Hepatocyte (in vitro differentiated cells): ENCODE results near the gene EPS8L3. TPM values are rescaled to one million over a fixed set of nuclear protein-coding genes. Genes with fewer than 3 reads are reported as not detected.
"Not testable (repeated sequence)": the region's sequence is repeated elsewhere in the genome, so short reads cannot be mapped to it uniquely, and the experiment has no call there.

Source experiments
- DNase-seq: peaks from one replicate; pipeline ENCODE4 v3.0.0-alpha.2; 2016; ENCODE audit warnings: low spot score
- H2AFZ ChIP-seq: fragments of 200-600 bp; sonication (generic); 2 replicates; pipeline ENCODE4 v1.6.0; 2016; ENCODE audit warnings: antibody characterized with exemption, mild to moderate bottlenecking
- H3K27ac ChIP-seq: fragments of 200-600 bp; sonication (generic); 2 replicates; pipeline ENCODE4 v1.5.1; 2016; ENCODE audit warnings: mild to moderate bottlenecking
- H3K27me3 ChIP-seq: fragments of 200-600 bp; sonication (generic); 2 replicates; pipeline ENCODE4 v1.6.1; 2016
- H3K36me3 ChIP-seq: fragments of 200-600 bp; sonication (generic); replicated peaks from 2 replicates; pipeline ENCODE4 v1.5.1; 2016; ENCODE audit warnings: low read depth; ENCODE audit not compliant: insufficient read depth
- H3K4me1 ChIP-seq: fragments of 200-600 bp; sonication (generic); 2 replicates; pipeline ENCODE4 v1.5.1; 2016; ENCODE audit warnings: mild to moderate bottlenecking, moderate library complexity; ENCODE audit not compliant: insufficient read depth
- H3K4me2 ChIP-seq: fragments of 200-600 bp; sonication (generic); 2 replicates; pipeline ENCODE4 v1.6.0; 2016
- H3K4me3 ChIP-seq: fragments of 200-600 bp; sonication (generic); 2 replicates; pipeline ENCODE4 v1.5.1; 2016; ENCODE audit warnings: mild to moderate bottlenecking
- H3K79me2 ChIP-seq: fragments of 200-600 bp; sonication (generic); 2 replicates; pipeline ENCODE4 v1.6.0; 2017; ENCODE audit warnings: mild to moderate bottlenecking
- H3K9me2 ChIP-seq: fragments of 200-600 bp; sonication (generic); replicated peaks from 2 replicates; pipeline ENCODE4 v1.6.0; 2017; ENCODE audit warnings: mild to moderate bottlenecking; ENCODE audit not compliant: insufficient read depth
- H3K9me3 ChIP-seq: fragments of 200-600 bp; sonication (generic); 2 replicates; pipeline ENCODE4 v1.5.1; 2016; ENCODE audit warnings: low read depth, mild to moderate bottlenecking
- H4K20me1 ChIP-seq: fragments of 200-600 bp; sonication (generic); 2 replicates; pipeline ENCODE4 v1.6.0; 2016; ENCODE audit warnings: mild to moderate bottlenecking; ENCODE audit not compliant: insufficient read depth, poor library complexity, severe bottlenecking
- EZH2 ChIP-seq: fragments of 200-600 bp; sonication (generic); IDR thresholded peaks from 2 replicates; pipeline ENCODE4 v1.6.1; 2016; ENCODE audit warnings: antibody characterized with exemption, mild to moderate bottlenecking, borderline replicate concordance
- EZH2phosphoT487 ChIP-seq: fragments of 200-600 bp; sonication (generic); IDR thresholded peaks from one replicate; pipeline ENCODE4 v1.6.1; 2018; ENCODE audit warnings: antibody characterized with exemption, mild to moderate bottlenecking, low read depth, moderate library complexity; ENCODE audit not compliant: unreplicated experiment, severe bottlenecking
- WGBS: methylation state at CpG from one replicate; pipeline ENCODE4 v1.1.6; 2016; ENCODE audit warnings: low lambda C conversion rate; ENCODE audit errors: missing lambda C conversion rate; 5-methylcytosine and 5-hydroxymethylcytosine counted together
- polyA plus RNA-seq: library from polyadenylated mRNA; unstranded; fragments of >200 nt; fragmentation: Nextera tagmentation; extraction: Ambion mirVana; gene quantifications from 2 replicates; pipeline ENCODE4 v1.2.1, GENCODE V29; 2016
- total RNA-seq: library from RNA; depleted of rRNA; stranded (reverse); fragments of >200 nt; gene quantifications from 2 replicates; pipeline ENCODE4 v1.2.3, GENCODE V29; 2014
- TF ChIP-seq, protein P1 (sequence below): fragments of 200-600 bp; sonication (generic); IDR thresholded peaks from 2 replicates; pipeline ENCODE4 v1.5.1; 2016; ENCODE audit warnings: antibody characterized with exemption, mild to moderate bottlenecking; ENCODE audit not compliant: poor library complexity

Gene EPS8L3
- total and polyA plus RNA-seq, 2 experiments from 2014 or later = 48.1 to 97.3 TPM

DNA sequence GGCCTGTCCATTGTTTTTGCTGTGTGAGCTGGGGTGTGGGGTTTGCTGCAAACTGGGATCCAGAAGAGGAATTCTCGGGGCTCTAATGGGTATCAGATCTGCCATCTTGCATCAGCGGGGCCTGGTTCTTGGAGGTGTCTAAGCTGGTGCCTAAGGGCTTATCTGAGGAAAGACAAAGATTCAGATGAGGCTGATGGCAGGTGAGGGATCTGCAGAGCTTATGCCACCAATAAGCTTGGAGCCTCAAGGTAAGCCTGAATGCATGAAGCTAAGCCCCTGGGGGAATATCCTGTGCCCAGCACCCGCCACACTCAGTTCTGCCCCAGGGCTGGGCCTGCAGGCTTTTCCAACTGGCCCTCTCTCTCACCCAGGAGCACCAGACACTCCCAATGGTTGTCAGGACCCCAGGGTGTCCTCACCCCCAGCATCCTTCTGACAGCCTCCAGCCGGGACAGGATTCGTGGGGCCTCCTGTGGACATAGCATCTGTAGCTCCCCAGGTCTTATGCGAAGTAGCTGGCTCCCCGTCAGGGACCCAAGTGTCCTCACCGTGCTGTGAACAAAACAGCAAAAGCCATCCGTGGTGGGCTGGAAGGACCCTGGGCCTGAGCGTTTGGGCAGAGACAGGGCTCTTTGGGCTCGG, 13.4 kb downstream of the EPS8L3 start:
- H3K4me3 ChIP-seq = no peak overlapping the region
- no peaks in the 10 kb centered on the region for H3K27me3 ChIP-seq
- no peak for DNase-seq
- no peaks in the 10 kb centered on the region for H3K9me3 ChIP-seq
- H2AFZ ChIP-seq = no peak overlapping the region
- TF ChIP-seq, protein P1, sequence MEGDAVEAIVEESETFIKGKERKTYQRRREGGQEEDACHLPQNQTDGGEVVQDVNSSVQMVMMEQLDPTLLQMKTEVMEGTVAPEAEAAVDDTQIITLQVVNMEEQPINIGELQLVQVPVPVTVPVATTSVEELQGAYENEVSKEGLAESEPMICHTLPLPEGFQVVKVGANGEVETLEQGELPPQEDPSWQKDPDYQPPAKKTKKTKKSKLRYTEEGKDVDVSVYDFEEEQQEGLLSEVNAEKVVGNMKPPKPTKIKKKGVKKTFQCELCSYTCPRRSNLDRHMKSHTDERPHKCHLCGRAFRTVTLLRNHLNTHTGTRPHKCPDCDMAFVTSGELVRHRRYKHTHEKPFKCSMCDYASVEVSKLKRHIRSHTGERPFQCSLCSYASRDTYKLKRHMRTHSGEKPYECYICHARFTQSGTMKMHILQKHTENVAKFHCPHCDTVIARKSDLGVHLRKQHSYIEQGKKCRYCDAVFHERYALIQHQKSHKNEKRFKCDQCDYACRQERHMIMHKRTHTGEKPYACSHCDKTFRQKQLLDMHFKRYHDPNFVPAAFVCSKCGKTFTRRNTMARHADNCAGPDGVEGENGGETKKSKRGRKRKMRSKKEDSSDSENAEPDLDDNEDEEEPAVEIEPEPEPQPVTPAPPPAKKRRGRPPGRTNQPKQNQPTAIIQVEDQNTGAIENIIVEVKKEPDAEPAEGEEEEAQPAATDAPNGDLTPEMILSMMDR = no peak
- TF ChIP-seq EZH2phosphoT487 (no peak), EZH2 (no peak)
- no peak overlapping the region for H3K4me2 ChIP-seq
- H3K4me1 ChIP-seq = no peaks in the 10 kb centered on the region
- H3K36me3 ChIP-seq = no peaks in the 10 kb centered on the region
- 90% methylated on average over 11 of the region's 11 CpGs for WGBS
- no peaks in the 10 kb centered on the region for H4K20me1 ChIP-seq
- H3K27ac ChIP-seq = no peak overlapping the region
- H3K79me2 ChIP-seq = no peaks in the 10 kb centered on the region
- H3K9me2 ChIP-seq = no peaks in the 10 kb centered on the region

DNA sequence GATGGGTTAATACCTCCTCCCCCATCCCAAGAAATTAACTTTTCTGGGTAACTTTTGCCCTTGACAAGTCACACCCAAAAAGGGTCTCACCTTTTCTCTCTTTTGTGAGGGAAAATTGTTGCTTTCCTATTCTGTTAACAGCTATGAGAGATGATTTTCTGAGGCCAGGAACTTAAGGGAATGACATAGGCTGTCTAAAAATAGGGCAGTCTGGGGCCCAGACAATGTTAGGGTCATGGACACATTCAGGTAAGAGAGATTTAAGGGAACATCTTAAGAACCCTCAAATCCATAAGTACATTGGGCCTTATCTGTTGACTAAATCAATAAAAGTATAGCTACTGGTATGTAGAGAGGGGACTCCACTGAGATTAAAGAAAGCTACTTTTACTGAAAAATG, 14.5 kb downstream of the EPS8L3 start:
- TF ChIP-seq, protein P1 = no peak
- TF ChIP-seq EZH2 = no peak
- no peak for TF ChIP-seq EZH2phosphoT487
- H3K27ac ChIP-seq = no peak overlapping the region
- no peaks in the 10 kb centered on the region for H4K20me1 ChIP-seq
- no peak overlapping the region for H2AFZ ChIP-seq
- no peaks in the 10 kb centered on the region for H3K36me3 ChIP-seq
- H3K9me2 ChIP-seq = no peaks in the 10 kb centered on the region
- H3K9me3 ChIP-seq = no peaks in the 10 kb centered on the region
- H3K4me2 ChIP-seq = no peak overlapping the region
- H3K4me3 ChIP-seq = no peak overlapping the region
- H3K4me1 ChIP-seq = no peaks in the 10 kb centered on the region
- DNase-seq = no peak
- no peaks in the 10 kb centered on the region for H3K27me3 ChIP-seq
- H3K79me2 ChIP-seq = no peaks in the 10 kb centered on the region

DNA sequence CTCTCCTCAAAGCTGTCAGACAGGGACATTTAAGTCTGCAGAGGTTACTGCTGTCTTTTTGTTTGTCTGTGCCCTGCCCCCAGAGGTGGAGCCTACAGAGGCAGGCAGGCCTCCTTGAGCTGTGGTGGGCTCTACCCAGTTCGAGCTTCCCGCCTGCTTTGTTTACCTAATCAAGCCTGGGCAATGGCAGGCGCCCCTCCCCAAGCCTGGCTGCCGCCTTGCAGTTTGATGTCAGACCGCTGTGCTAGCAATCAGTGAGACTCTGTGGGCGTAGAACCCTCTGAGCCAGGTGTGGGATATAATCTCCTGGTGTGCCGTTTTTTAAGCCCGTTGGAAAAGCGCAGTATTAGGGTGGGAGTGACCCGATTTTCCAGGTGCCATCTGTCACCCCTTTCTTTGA, 15.4 kb downstream of the EPS8L3 start:
- H2AFZ ChIP-seq, H3K4me1 ChIP-seq, H3K27me3 ChIP-seq, H3K4me3 ChIP-seq, H3K79me2 ChIP-seq, H3K27ac ChIP-seq, DNase-seq, H3K9me2 ChIP-seq, H4K20me1 ChIP-seq, H3K9me3 ChIP-seq, H3K36me3 ChIP-seq, H3K4me2 ChIP-seq: not testable (repeated sequence)
- WGBS = 88% methylated on average over 10 of the region's 10 CpGs

DNA sequence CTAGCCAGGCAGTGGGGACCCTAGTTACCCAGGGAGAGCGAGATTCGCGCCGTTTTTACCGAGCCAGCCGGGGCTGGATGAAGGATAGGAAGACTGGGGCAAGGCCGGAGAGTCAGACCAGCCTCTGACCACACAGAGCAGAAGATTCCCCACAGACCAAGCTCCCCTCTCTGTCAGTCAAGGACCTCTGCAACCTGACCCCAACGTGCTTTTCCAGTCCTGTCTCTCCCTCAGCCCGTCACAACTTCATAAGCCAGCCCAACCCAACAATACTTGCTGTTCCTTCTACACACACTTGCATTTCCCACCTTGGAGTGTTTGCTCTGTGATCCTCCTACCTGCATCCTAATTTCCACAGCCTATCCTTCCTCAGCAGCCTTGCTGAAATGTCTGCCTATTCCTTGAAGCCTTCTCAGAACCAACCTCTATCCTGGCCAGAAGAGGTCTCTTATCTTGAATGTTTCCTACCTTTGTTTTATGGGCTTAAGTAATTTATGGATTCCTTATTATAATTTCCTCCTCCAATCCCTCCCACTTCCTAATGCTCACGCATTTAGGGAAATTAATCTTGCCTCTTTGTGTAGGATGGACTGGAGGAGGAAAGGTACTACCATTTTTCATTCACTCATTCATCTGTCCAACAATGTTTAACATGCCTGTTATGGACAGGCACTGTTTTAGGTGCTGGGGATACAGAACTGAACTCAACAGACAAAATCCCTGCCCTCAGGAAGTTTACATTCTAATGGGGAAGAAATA, 22.9 kb downstream of the EPS8L3 start, which contains the start of gene GSTM3:
GSTM3 (minus strand) TSS at position 424 of the 759 bp plus-strand sequence. CDS start 751 bp downstream, outside the sequence.
- no peaks in the 10 kb centered on the region for H3K27me3 ChIP-seq
- H3K4me3 ChIP-seq = peak within 1 kb of the TSS; percentile 93
- DNase-seq = no peak
- H3K79me2 ChIP-seq = peaks cover 28% of the 10 kb centered on the region
- no peaks in the 10 kb centered on the region for H3K36me3 ChIP-seq
- H3K27ac ChIP-seq = peak within 1 kb of the TSS; percentile 93
- H3K4me2 ChIP-seq = peak within 1 kb of the TSS; percentile 96
- WGBS = 7% methylated on average over 10 of the region's 10 CpGs
- H3K4me1 ChIP-seq = peaks cover 10% of the 10 kb centered on the region
- TF ChIP-seq EZH2phosphoT487 (no peak), EZH2 (no peak)
- TF ChIP-seq, protein P1 = no peak
- no peaks in the 10 kb centered on the region for H3K9me2 ChIP-seq
- peak within 1 kb of the TSS; percentile 75 for H2AFZ ChIP-seq
- H3K9me3 ChIP-seq = no peaks in the 10 kb centered on the region
- no peaks in the 10 kb centered on the region for H4K20me1 ChIP-seq
